ENCODE results near the gene SND1. TPM values are rescaled to one million over a fixed set of nuclear protein-coding genes. Genes with fewer than 3 reads are reported as not detected.
"Not testable (repeated sequence)": the region's sequence is repeated elsewhere in the genome, so short reads cannot be mapped to it uniquely, and the experiment has no call there.

Gene SND1
- total and polyA plus RNA-seq, 2 donors (not counting 1 experiment from before 2014, with no cell fraction given) = 137 to 174 TPM

GRCh38 chr7:127959770-127960169 lies 307.8 kb downstream of the SND1 start:
- TF ChIP-seq EZH2 (IDR thresholded peaks at IDR 0.05; ENCODE audit: low read length, missing control alignments) = no peak
- TF ChIP-seq CTCF (conservative IDR thresholded peaks at IDR 0.05 in 1 of 2, IDR thresholded peaks at IDR 0.05 in 1 of 2; ENCODE audit: low read depth in 1 of 2, low read length in 2 of 2) = no peak
- H4K20me1 ChIP-seq (ENCODE audit: control insufficient read depth, extremely low read depth, insufficient read depth, low read length) = no peaks in the 10 kb centered on the region

GRCh38 chr7:127961786-127962453 lies 309.9 kb downstream of the SND1 start:
- H3K36me3 ChIP-seq (ENCODE audit: control insufficient read depth, insufficient read depth, low read length) = no peaks in the 10 kb centered on the region
- TF ChIP-seq CTCF (conservative IDR thresholded peaks at IDR 0.05 in 1 of 2, IDR thresholded peaks at IDR 0.05 in 1 of 2; ENCODE audit: low read depth in 1 of 2, low read length in 2 of 2) (no peak), EZH2 (IDR thresholded peaks at IDR 0.05; ENCODE audit: low read length, missing control alignments) (no peak)
- no peak overlapping the region for H3K4me3 ChIP-seq (replicated peaks in 1 of 4; ENCODE audit: control extremely low read depth in 1 of 4, insufficient read depth in 1 of 4, low read depth in 3 of 4, low read length in 4 of 4)
- no peaks in the 10 kb centered on the region for H4K20me1 ChIP-seq (ENCODE audit: control insufficient read depth, extremely low read depth, insufficient read depth, low read length)
- no peaks in the 10 kb centered on the region for H3K27me3 ChIP-seq (ENCODE audit: control insufficient read depth, insufficient read depth, low read length)
- no peaks in the 10 kb centered on the region for H3K79me2 ChIP-seq (ENCODE audit: control insufficient read depth, insufficient read depth, low read length)
- H3K4me1 ChIP-seq (ENCODE audit: control insufficient read depth, extremely low read depth, insufficient read depth, low read length) = no peaks in the 10 kb centered on the region
- H3K9ac ChIP-seq (ENCODE audit: insufficient read depth, low read length) = no peak overlapping the region
- DNase-seq (ENCODE audit: low read depth in 2 of 2) = no peak
- H3K9me3 ChIP-seq (ENCODE audit: control insufficient read depth, insufficient read depth, low read depth, low read length) = no peaks in the 10 kb centered on the region
- H3K4me2 ChIP-seq (ENCODE audit: extremely low read depth, insufficient read depth, low read length) = no peak overlapping the region
- H2AFZ ChIP-seq (ENCODE audit: low read length) = no peak overlapping the region
- no peak overlapping the region for H3K27ac ChIP-seq (ENCODE audit: insufficient read depth, low read length)

More at GRCh38 chr7:127959770-127960169, 307.8 kb downstream of the SND1 start:
- Histone ChIP-seq H3K4me3 (replicated peaks in 1 of 4; ENCODE audit: control extremely low read depth in 1 of 4, insufficient read depth in 1 of 4, low read depth in 3 of 4, low read length in 4 of 4) (no peak overlapping the region), H3K9ac (ENCODE audit: insufficient read depth, low read length) (no peak overlapping the region), H3K4me1 (ENCODE audit: control insufficient read depth, extremely low read depth, insufficient read depth, low read length) (no peaks in the 10 kb centered on the region), H3K27ac (ENCODE audit: insufficient read depth, low read length) (no peak overlapping the region), H3K79me2 (ENCODE audit: control insufficient read depth, insufficient read depth, low read length) (no peaks in the 10 kb centered on the region), H3K27me3 (ENCODE audit: control insufficient read depth, insufficient read depth, low read length) (no peaks in the 10 kb centered on the region), H3K9me3 (ENCODE audit: control insufficient read depth, insufficient read depth, low read depth, low read length) (no peaks in the 10 kb centered on the region), H3K4me2 (ENCODE audit: extremely low read depth, insufficient read depth, low read length) (no peak overlapping the region), H2AFZ (ENCODE audit: low read length) (no peak overlapping the region), H3K36me3 (ENCODE audit: control insufficient read depth, insufficient read depth, low read length) (no peaks in the 10 kb centered on the region)
- no peak for DNase-seq (ENCODE audit: low read depth in 2 of 2)

GRCh38 chr7:127962589-127963361 lies 310.8 kb downstream of the SND1 start:
- Histone ChIP-seq H2AFZ (ENCODE audit: low read length) (no peak overlapping the region), H3K4me2 (ENCODE audit: extremely low read depth, insufficient read depth, low read length) (no peak overlapping the region), H4K20me1 (ENCODE audit: control insufficient read depth, extremely low read depth, insufficient read depth, low read length) (no peaks in the 10 kb centered on the region), H3K4me1 (ENCODE audit: control insufficient read depth, extremely low read depth, insufficient read depth, low read length) (no peaks in the 10 kb centered on the region), H3K79me2 (ENCODE audit: control insufficient read depth, insufficient read depth, low read length) (no peaks in the 10 kb centered on the region), H3K9ac (ENCODE audit: insufficient read depth, low read length) (no peak overlapping the region), H3K36me3 (ENCODE audit: control insufficient read depth, insufficient read depth, low read length) (no peaks in the 10 kb centered on the region), H3K27me3 (ENCODE audit: control insufficient read depth, insufficient read depth, low read length) (no peaks in the 10 kb centered on the region), H3K27ac (ENCODE audit: insufficient read depth, low read length) (no peak overlapping the region), H3K4me3 (replicated peaks in 1 of 4; ENCODE audit: control extremely low read depth in 1 of 4, insufficient read depth in 1 of 4, low read depth in 3 of 4, low read length in 4 of 4) (no peak overlapping the region), H3K9me3 (ENCODE audit: control insufficient read depth, insufficient read depth, low read depth, low read length) (no peaks in the 10 kb centered on the region)
- no peak for TF ChIP-seq CTCF (conservative IDR thresholded peaks at IDR 0.05 in 1 of 2, IDR thresholded peaks at IDR 0.05 in 1 of 2; ENCODE audit: low read depth in 1 of 2, low read length in 2 of 2)
- no peak for TF ChIP-seq EZH2 (IDR thresholded peaks at IDR 0.05; ENCODE audit: low read length, missing control alignments)
- no peak for DNase-seq (ENCODE audit: low read depth in 2 of 2)

GRCh38 chr7:127963850-127964249 lies 311.9 kb downstream of the SND1 start:
- H3K4me3 ChIP-seq (replicated peaks in 1 of 4; ENCODE audit: control extremely low read depth in 1 of 4, insufficient read depth in 1 of 4, low read depth in 3 of 4, low read length in 4 of 4); H2AFZ ChIP-seq (ENCODE audit: low read length); H3K4me2 ChIP-seq (ENCODE audit: extremely low read depth, insufficient read depth, low read length); H3K4me1 ChIP-seq (ENCODE audit: control insufficient read depth, extremely low read depth, insufficient read depth, low read length); H3K9ac ChIP-seq (ENCODE audit: insufficient read depth, low read length); DNase-seq (ENCODE audit: low read depth in 2 of 2); H3K27ac ChIP-seq (ENCODE audit: insufficient read depth, low read length); H3K79me2 ChIP-seq (ENCODE audit: control insufficient read depth, insufficient read depth, low read length); H3K36me3 ChIP-seq (ENCODE audit: control insufficient read depth, insufficient read depth, low read length); H3K9me3 ChIP-seq (ENCODE audit: control insufficient read depth, insufficient read depth, low read depth, low read length); H4K20me1 ChIP-seq (ENCODE audit: control insufficient read depth, extremely low read depth, insufficient read depth, low read length); H3K27me3 ChIP-seq (ENCODE audit: control insufficient read depth, insufficient read depth, low read length): not testable (repeated sequence)
